SK-N-SH treated with all-trans-retinoic acid at 6 μM for 48 hours (cell line): Measurements from ENCODE around the gene NPAS1.

Source experiments
- CSRNP3 ChIP-seq: fragments of 250-450 bp; sonication (Bioruptor Pico); IDR thresholded peaks from 2 replicates; pipeline ENCODE4 v1.5.1; 2021; ENCODE audit warnings: mild to moderate bottlenecking, moderate library complexity
- ZNF565 ChIP-seq: fragments of 450-650 bp; formaldehyde crosslinking; conservative IDR thresholded peaks from 2 replicates; pipeline ENCODE4 v1.5.0; 2020; ENCODE audit warnings: low read depth, mild to moderate bottlenecking, moderate library complexity
- ZNF70 ChIP-seq: fragments of 450-650 bp; formaldehyde crosslinking; IDR thresholded peaks from 2 replicates; pipeline ENCODE4 v1.5.0; 2020; ENCODE audit warnings: mild to moderate bottlenecking, moderate library complexity
- TF ChIP-seq, protein P1 (sequence below): fragments of 250-450 bp; sonication (Bioruptor Pico); IDR thresholded peaks from 2 replicates; pipeline ENCODE4 v1.8.0; 2020; ENCODE audit warnings: mild to moderate bottlenecking, moderate library complexity, borderline replicate concordance
- TF ChIP-seq, protein P2 (sequence below): fragments of 250-450 bp; sonication (Bioruptor Pico); IDR thresholded peaks from 2 replicates; pipeline ENCODE4 v1.5.1; 2020; ENCODE audit warnings: low read depth, mild to moderate bottlenecking, moderate library complexity

DNA sequence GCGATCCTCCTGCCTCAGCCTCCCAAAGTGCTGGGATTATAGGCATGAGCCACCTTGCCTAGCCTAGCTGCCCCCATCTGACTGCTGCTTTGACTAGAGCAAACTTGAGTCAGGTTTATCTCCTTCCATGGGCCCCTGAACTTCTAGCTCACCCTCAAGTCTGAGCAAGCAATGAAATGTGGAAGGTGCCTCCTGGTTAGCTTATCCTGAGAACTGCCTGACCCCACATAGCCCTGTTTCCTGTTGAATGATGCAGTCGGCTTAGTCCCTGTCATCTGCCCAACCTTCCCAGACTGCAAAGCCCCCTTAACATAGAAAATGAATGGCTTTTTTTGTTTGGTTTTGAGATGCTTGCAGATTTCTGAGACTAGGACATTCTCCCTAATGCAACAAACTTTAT is 37.7 kb downstream of the NPAS1 start:
- TF ChIP-seq, protein P1, sequence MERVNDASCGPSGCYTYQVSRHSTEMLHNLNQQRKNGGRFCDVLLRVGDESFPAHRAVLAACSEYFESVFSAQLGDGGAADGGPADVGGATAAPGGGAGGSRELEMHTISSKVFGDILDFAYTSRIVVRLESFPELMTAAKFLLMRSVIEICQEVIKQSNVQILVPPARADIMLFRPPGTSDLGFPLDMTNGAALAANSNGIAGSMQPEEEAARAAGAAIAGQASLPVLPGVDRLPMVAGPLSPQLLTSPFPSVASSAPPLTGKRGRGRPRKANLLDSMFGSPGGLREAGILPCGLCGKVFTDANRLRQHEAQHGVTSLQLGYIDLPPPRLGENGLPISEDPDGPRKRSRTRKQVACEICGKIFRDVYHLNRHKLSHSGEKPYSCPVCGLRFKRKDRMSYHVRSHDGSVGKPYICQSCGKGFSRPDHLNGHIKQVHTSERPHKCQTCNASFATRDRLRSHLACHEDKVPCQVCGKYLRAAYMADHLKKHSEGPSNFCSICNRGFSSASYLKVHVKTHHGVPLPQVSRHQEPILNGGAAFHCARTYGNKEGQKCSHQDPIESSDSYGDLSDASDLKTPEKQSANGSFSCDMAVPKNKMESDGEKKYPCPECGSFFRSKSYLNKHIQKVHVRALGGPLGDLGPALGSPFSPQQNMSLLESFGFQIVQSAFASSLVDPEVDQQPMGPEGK (CRISPR knock-in tag): no peak
- TF ChIP-seq CSRNP3 (CRISPR knock-in tag) (no peak), ZNF565 (CRISPR knock-in tag) (no peak), ZNF70 (no peak)
- TF ChIP-seq, protein P2, sequence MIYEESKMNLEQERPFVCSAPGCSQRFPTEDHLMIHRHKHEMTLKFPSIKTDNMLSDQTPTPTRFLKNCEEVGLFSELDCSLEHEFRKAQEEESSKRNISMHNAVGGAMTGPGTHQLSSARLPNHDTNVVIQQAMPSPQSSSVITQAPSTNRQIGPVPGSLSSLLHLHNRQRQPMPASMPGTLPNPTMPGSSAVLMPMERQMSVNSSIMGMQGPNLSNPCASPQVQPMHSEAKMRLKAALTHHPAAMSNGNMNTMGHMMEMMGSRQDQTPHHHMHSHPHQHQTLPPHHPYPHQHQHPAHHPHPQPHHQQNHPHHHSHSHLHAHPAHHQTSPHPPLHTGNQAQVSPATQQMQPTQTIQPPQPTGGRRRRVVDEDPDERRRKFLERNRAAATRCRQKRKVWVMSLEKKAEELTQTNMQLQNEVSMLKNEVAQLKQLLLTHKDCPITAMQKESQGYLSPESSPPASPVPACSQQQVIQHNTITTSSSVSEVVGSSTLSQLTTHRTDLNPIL (CRISPR knock-in tag): no peak
